GM12878 (cell line): ENCODE data around the gene ADGRV1. TPM values are rescaled to one million over a fixed set of nuclear protein-coding genes. Genes with fewer than 3 reads are reported as not detected.

ENCODE experiments used
- ATAC-seq: fragments of 200-7000 bp; cut with Tn5 transposase; 3 replicates; pipeline ENCODE4 v1.9.1; 2020; ENCODE audit warnings: mild to moderate bottlenecking, moderate library complexity
- BruUV-seq: library from RNA; stranded (reverse); fragments of 400-500 nt; replicated peaks from 2 replicates; lab custom pipeline; 2021; lab: Mats Ljungman, UMichigan
- CTCF ChIA-PET: fragments of 300-600 bp; sonication (Branson Sonifier 250); formaldehyde crosslinking; extraction: SDS; loops from one replicate; lab custom pipeline; 2021; ENCODE audit warnings: inconsistent platforms; lab: Yijun Ruan, JAX
- POLR2A ChIA-PET: fragments of 350-600 bp; formaldehyde crosslinking; extraction: SDS; loops from one replicate; lab custom pipeline; 2021; ENCODE audit warnings: inconsistent platforms; lab: Charles Lee
- RAD21 ChIA-PET: fragments of 300-600 bp; sonication (Branson Sonifier 250); formaldehyde crosslinking; loops from one replicate; lab custom pipeline; 2023; ENCODE audit warnings: antibody characterized with exemption; ENCODE audit not compliant: unreplicated experiment; lab: Charles Lee
- SMC1A ChIA-PET: fragments of 300-600 bp; sonication (Branson Sonifier 250); formaldehyde crosslinking; loops from one replicate; lab custom pipeline; 2023; ENCODE audit not compliant: unreplicated experiment, uncharacterized antibody; lab: Charles Lee
- DNase-seq: peaks from one replicate; pipeline ENCODE4 v3.0.0-alpha.2; 2011; ENCODE audit warnings: low read depth, low spot score
- FAIRE-seq: peaks from 3 replicates; lab custom pipeline; 2011; peaks lifted over from hg19 to GRCh38; lab: Jason Lieb, UNC
- H2AFZ ChIP-seq: 2 replicates; pipeline ENCODE4 v1.6.0; 2011; ENCODE audit warnings: low read depth, low read length, control low read depth; ENCODE audit not compliant: control insufficient read depth
- H3K27ac ChIP-seq: 2 replicates; pipeline ENCODE4 v1.5.1; 2011; ENCODE audit warnings: control low read depth; ENCODE audit not compliant: control insufficient read depth, insufficient read depth
- H3K27me3 ChIP-seq, 2 experiments: replicated peaks in 1 of 2; 2 replicates each; pipeline versions ENCODE4 v1.6.0 to v1.6.1; 2011; ENCODE audit warnings: low read length in 1 of 2; ENCODE audit not compliant: control insufficient read depth in 2 of 2, insufficient read depth in 2 of 2
- H3K36me3 ChIP-seq, 2 experiments: 2 replicates each; pipeline ENCODE4 v1.5.1; 2011; ENCODE audit warnings: low read length in 1 of 2; ENCODE audit not compliant: control insufficient read depth in 2 of 2, insufficient read depth in 2 of 2
- H3K4me1 ChIP-seq: 2 replicates; pipeline ENCODE4 v1.6.1; 2011; ENCODE audit warnings: mild to moderate bottlenecking, low read length, moderate library complexity, mixed read lengths; ENCODE audit not compliant: control insufficient read depth, insufficient read depth
- H3K4me2 ChIP-seq: 2 replicates; pipeline ENCODE4 v1.6.0; 2011; ENCODE audit warnings: control low read depth; ENCODE audit not compliant: control insufficient read depth, insufficient read depth
- H3K4me3 ChIP-seq: fragments of 200-600 bp; sonication (generic); 2 replicates; pipeline ENCODE4 v1.5.1; 2016
- H3K79me2 ChIP-seq: 2 replicates; pipeline ENCODE4 v1.6.0; 2011; ENCODE audit warnings: low read length; ENCODE audit not compliant: control insufficient read depth, insufficient read depth
- H3K9ac ChIP-seq: 2 replicates; pipeline ENCODE4 v1.8.0; 2011; ENCODE audit warnings: low read length, control low read depth, mixed read lengths; ENCODE audit not compliant: control insufficient read depth, insufficient read depth
- H3K9me3 ChIP-seq: replicated peaks from 3 replicates; pipeline ENCODE4 v1.5.1; 2011; ENCODE audit warnings: mild to moderate bottlenecking, low read length; ENCODE audit not compliant: control insufficient read depth, insufficient read depth
- H4K20me1 ChIP-seq: 2 replicates; pipeline ENCODE4 v1.6.0; 2011; ENCODE audit not compliant: control insufficient read depth, insufficient read depth
- CREM ChIP-seq: IDR thresholded peaks from 2 replicates; pipeline ENCODE4 v1.6.1; 2014; ENCODE audit warnings: antibody characterized with exemption, low read depth
- EED ChIP-seq: sonication (generic); IDR thresholded peaks from 2 replicates; pipeline ENCODE4 v1.6.1; 2016; ENCODE audit warnings: antibody characterized with exemption, low read depth
- IRF4 ChIP-seq: IDR thresholded peaks from 2 replicates; pipeline ENCODE4 v1.6.1; 2011; ENCODE audit warnings: low read depth, low read length
- MLLT1 ChIP-seq: fragments of 450-650 bp; IDR thresholded peaks from 2 replicates; pipeline ENCODE4 v1.6.1; 2016; ENCODE audit warnings: mild to moderate bottlenecking
- NBN ChIP-seq: fragments of 450-650 bp; IDR thresholded peaks from 2 replicates; pipeline ENCODE4 v1.6.1; 2016
- NFYA ChIP-seq: IDR thresholded peaks from 2 replicates; pipeline ENCODE4 v1.6.1; 2011; ENCODE audit warnings: low read depth, mild to moderate bottlenecking, low read length, improper control_type of control experiment, borderline replicate concordance
- PML ChIP-seq: IDR thresholded peaks from 2 replicates; pipeline ENCODE4 v1.6.1; 2012; ENCODE audit warnings: low read length, inconsistent platforms
- POLR2A ChIP-seq: IDR thresholded peaks from 2 replicates; pipeline ENCODE4 v1.6.1; 2011; ENCODE audit warnings: low read depth, mild to moderate bottlenecking, low read length
- SMAD1 ChIP-seq: fragments of 450-650 bp; IDR thresholded peaks from 2 replicates; pipeline ENCODE4 v1.6.1; 2018; ENCODE audit warnings: mild to moderate bottlenecking, low read depth; ENCODE audit not compliant: partially characterized antibody
- SMC3 ChIP-seq: IDR thresholded peaks from 2 replicates; pipeline ENCODE4 v1.6.1; 2011; ENCODE audit warnings: low read length, improper control_type of control experiment, borderline replicate concordance
- SREBF2 ChIP-seq: IDR thresholded peaks from 2 replicates; pipeline ENCODE4 v1.6.1; 2012; ENCODE audit warnings: mild to moderate bottlenecking, low read length
- SRF ChIP-seq, 2 experiments: IDR thresholded peaks; 2 replicates each; pipeline ENCODE4 v1.6.1; 2011; ENCODE audit warnings: low read depth in 2 of 2, low read length in 2 of 2, mild to moderate bottlenecking in 1 of 2, moderate library complexity in 1 of 2
- SUPT20H ChIP-seq: IDR thresholded peaks from 2 replicates; pipeline ENCODE4 v1.6.1; 2011; ENCODE audit warnings: low read depth, mild to moderate bottlenecking, low read length, moderate library complexity, borderline replicate concordance; ENCODE audit not compliant: control insufficient read depth
- ZNF687 ChIP-seq: fragments of 450-650 bp; IDR thresholded peaks from 2 replicates; pipeline ENCODE4 v1.6.1; 2017; ENCODE audit warnings: mild to moderate bottlenecking, moderate library complexity
- ZSCAN29 ChIP-seq: fragments of 450-650 bp; IDR thresholded peaks from 2 replicates; pipeline ENCODE4 v1.6.1; 2017; ENCODE audit warnings: mild to moderate bottlenecking, moderate library complexity
- WGBS: methylation state at CpG from one replicate; pipeline ENCODE4 v1.1.6; 2016; ENCODE audit warnings: low lambda C conversion rate; ENCODE audit not compliant: insufficient replicate concordance, insufficient coverage; ENCODE audit errors: missing lambda C conversion rate; 5-methylcytosine and 5-hydroxymethylcytosine counted together
- in situ Hi-C: fragments of 300-500 bp; cut with MboI; formaldehyde crosslinking; loops from 9 replicates; pipeline ENCODE4 v1.14.3; 2018; ENCODE audit warnings: mixed read lengths
- intact Hi-C: fragments of 100-400 bp; cut with micrococcal nuclease; formaldehyde crosslinking; loops from one replicate; pipeline ENCODE4 v1.14.2; 2022; ENCODE audit not compliant: unreplicated experiment
- polyA plus RNA-seq, 11 experiments: library from polyadenylated mRNA; depleted of rRNA in 4 of 11; unstranded in 6 of 11; stranded (reverse) in 5 of 11; fragments of >200 nt; fragmentation: Nextera tagmentation in 4 of 11; fragmentation: Illumina TruSeq in 1 of 11; extraction: Ambion mirVana in 4 of 11; extraction: Trizol in 1 of 11; gene quantifications; 1 replicate in 1 of 11; 2 replicates in 10 of 11; pipeline versions ENCODE4 v1.2.1 to v1.2.3, GENCODE V29; 2011 to 2016; ENCODE audit warnings: inconsistent platforms in 2 of 11, missing spikeins in 2 of 11, low read depth in 1 of 11
- total RNA-seq, 4 experiments: library from RNA; depleted of rRNA in 3 of 4; stranded (reverse); fragments of >200 nt in 3 of 4; fragmentation: Illumina TruSeq in 1 of 4; extraction: Trizol in 1 of 4; gene quantifications; 2 replicates each; pipeline versions ENCODE4 v1.2.1 to v1.2.3, GENCODE V29; 2013 to 2021
- TF ChIP-seq, protein P1 (sequence below): IDR thresholded peaks from 2 replicates; pipeline ENCODE4 v1.6.1; 2011; ENCODE audit warnings: low read depth, low read length, improper control_type of control experiment, borderline replicate concordance
- TF ChIP-seq, protein P2 (sequence below): fragments of 450-650 bp; IDR thresholded peaks from 2 replicates; pipeline ENCODE4 v1.6.1; 2018; ENCODE audit warnings: borderline replicate concordance, mild to moderate bottlenecking; ENCODE audit not compliant: partially characterized antibody

Gene ADGRV1
- total and polyA plus RNA-seq, 10 of the 15 experiments (the other 5 are each of a cell fraction or from before 2014, with no cell fraction given): 0.04 to 8.1 (median 0.16) TPM; not detected in 1

DNA sequence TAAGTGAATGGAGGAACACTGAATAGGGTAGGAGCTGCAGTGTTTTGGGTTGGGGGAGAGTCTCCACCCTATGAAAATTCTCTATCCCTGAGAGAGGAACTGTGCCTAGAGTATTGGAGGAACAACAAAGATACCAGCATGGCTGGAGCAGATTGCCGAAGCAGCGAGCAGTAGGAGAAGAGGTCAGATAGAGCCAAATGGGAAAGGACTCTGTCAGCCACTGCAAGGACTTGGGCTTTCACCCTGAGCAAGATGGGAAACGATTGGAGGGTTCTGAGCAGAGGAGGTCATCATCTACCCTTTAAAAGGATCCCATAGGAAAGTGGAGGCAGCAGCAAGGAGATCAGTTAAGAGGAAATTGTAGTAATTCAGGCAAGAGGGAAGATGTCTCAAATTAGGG, 24.8 kb upstream of the ADGRV1 start:
- ChIA-PET RAD21 (no interaction called here), SMC1A (interaction anchor here (0.6 to 1.2 kb wide), 3 partner anchors 15 to 531 kb away, joined by 3 read pairs; no protein-coding TSS in a partner anchor), CTCF (interaction anchor here (1.8 kb wide), 1 partner anchor 248 kb away, joined by 4 read pairs; no protein-coding TSS in a partner anchor), POLR2A (no interaction called here)
- no peak overlapping the region for H3K9ac ChIP-seq
- BruUV-seq: no TSS peak
- H4K20me1 ChIP-seq: no peaks in the 10 kb centered on the region
- H2AFZ ChIP-seq: no peak overlapping the region
- peaks cover 8% of the 10 kb centered on the region for H3K79me2 ChIP-seq
- no peaks in the 10 kb centered on the region for H3K36me3 ChIP-seq
- in situ Hi-C loops: loop anchor here (10.0 kb wide), 1 partner anchor 99 kb away; no protein-coding TSS in a partner anchor
- intact Hi-C loops: loop anchor here (5.0 kb wide), 2 partner anchors 69 to 249 kb away; no protein-coding TSS in a partner anchor
- H3K4me2 ChIP-seq: no peak overlapping the region
- DNase-seq (no peak), ATAC-seq (no peak), FAIRE-seq (no peak)
- no peak overlapping the region for H3K27ac ChIP-seq
- 60% methylated on average over 3 of the region's 3 CpGs for WGBS
- no peaks in the 10 kb centered on the region for H3K27me3 ChIP-seq
- H3K4me1 ChIP-seq: no peaks in the 10 kb centered on the region
- H3K9me3 ChIP-seq: no peaks in the 10 kb centered on the region
- H3K4me3 ChIP-seq: no peak overlapping the region
- no peak for TF ChIP-seq IRF4
- TF ChIP-seq NBN: no peak
- no peak for TF ChIP-seq EED
- no peak for TF ChIP-seq SREBF2
- no peak for TF ChIP-seq SUPT20H
- no peak for TF ChIP-seq NFYA
- TF ChIP-seq MLLT1: no peak
- TF ChIP-seq ZSCAN29: no peak
- TF ChIP-seq SMC3: no peak
- TF ChIP-seq CREM: no peak
- TF ChIP-seq PML: no peak
- TF ChIP-seq SRF (IDR thresholded peaks at IDR 0.05; ENCODE audit: low read depth in 2 of 2, low read length in 2 of 2): no peak
- TF ChIP-seq SMAD1: no peak
- no peak for TF ChIP-seq ZNF687
- TF ChIP-seq POLR2A: no peak
- TF ChIP-seq, protein P1, sequence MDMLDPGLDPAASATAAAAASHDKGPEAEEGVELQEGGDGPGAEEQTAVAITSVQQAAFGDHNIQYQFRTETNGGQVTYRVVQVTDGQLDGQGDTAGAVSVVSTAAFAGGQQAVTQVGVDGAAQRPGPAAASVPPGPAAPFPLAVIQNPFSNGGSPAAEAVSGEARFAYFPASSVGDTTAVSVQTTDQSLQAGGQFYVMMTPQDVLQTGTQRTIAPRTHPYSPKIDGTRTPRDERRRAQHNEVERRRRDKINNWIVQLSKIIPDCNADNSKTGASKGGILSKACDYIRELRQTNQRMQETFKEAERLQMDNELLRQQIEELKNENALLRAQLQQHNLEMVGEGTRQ: no peak
- TF ChIP-seq, protein P2, sequence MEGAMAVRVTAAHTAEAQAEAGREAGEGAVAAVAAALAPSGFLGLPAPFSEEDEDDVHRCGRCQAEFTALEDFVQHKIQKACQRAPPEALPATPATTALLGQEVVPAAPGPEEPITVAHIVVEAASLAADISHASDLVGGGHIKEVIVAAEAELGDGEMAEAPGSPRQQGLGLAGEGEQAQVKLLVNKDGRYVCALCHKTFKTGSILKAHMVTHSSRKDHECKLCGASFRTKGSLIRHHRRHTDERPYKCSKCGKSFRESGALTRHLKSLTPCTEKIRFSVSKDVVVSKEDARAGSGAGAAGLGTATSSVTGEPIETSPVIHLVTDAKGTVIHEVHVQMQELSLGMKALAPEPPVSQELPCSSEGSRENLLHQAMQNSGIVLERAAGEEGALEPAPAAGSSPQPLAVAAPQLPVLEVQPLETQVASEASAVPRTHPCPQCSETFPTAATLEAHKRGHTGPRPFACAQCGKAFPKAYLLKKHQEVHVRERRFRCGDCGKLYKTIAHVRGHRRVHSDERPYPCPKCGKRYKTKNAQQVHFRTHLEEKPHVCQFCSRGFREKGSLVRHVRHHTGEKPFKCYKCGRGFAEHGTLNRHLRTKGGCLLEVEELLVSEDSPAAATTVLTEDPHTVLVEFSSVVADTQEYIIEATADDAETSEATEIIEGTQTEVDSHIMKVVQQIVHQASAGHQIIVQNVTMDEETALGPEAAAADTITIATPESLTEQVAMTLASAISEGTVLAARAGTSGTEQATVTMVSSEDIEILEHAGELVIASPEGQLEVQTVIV: no peak
